GM23338 (cell line): ENCODE measurements around the gene CLCNKA.

Source experiments
- CTCF ChIP-seq, 2 experiments: fragments of 200-600 bp in 1 of 2; sonication (generic) in 1 of 2; conservative IDR thresholded peaks; 2 replicates each; pipeline versions ENCODE4 v1.5.1 to v1.6.1; 2016 to 2017; ENCODE audit warnings: antibody characterized with exemption in 2 of 2, low read depth in 2 of 2, mild to moderate bottlenecking in 2 of 2, moderate library complexity in 1 of 2
- ZNF114 ChIP-seq: fragments of 250-450 bp; sonication (Bioruptor Pico); IDR thresholded peaks from 2 replicates; pipeline ENCODE4 v1.5.0; 2020; ENCODE audit warnings: mild to moderate bottlenecking, moderate library complexity

GRCh38 chr1:16051039-16051438, 29.2 kb downstream of the CLCNKA start:
- TF ChIP-seq ZNF114 (CRISPR knock-in tag) (no peak), CTCF (conservative IDR thresholded peaks at IDR 0.05; ENCODE audit: low read depth in 2 of 2) (no peak)
